Keratinocyte (primary cell): ENCODE measurements around the gene ADGRA1. TPM values are rescaled to one million over a fixed set of nuclear protein-coding genes. Genes with fewer than 3 reads are reported as not detected.

Source experiments
- DNase-seq: peaks from one replicate; pipeline ENCODE4 v3.0.0-alpha.2; 2011; ENCODE audit warnings: low read depth, missing footprints, low spot score
- FAIRE-seq: peaks from 2 replicates; lab custom pipeline; 2011; peaks lifted over from hg19 to GRCh38; lab: Jason Lieb, UNC
- H2AFZ ChIP-seq: 2 replicates; pipeline ENCODE4 v1.6.0; 2012; ENCODE audit warnings: low read length, control low read depth, inconsistent platforms; ENCODE audit not compliant: control insufficient read depth
- H3K27ac ChIP-seq: 2 replicates; pipeline ENCODE4 v1.5.1; 2011; ENCODE audit warnings: low read length; ENCODE audit not compliant: control insufficient read depth, insufficient read depth
- H3K27me3 ChIP-seq: 3 replicates; pipeline ENCODE4 v1.6.0; 2011; ENCODE audit warnings: low read length; ENCODE audit not compliant: control insufficient read depth, insufficient read depth; ENCODE audit errors: extremely low read depth
- H3K36me3 ChIP-seq, 2 experiments: 2 replicates in 1 of 2; 3 replicates in 1 of 2; pipeline ENCODE4 v1.5.1; 2011; ENCODE audit warnings: low read length in 2 of 2, mild to moderate bottlenecking in 1 of 2; ENCODE audit not compliant: control insufficient read depth in 2 of 2, insufficient read depth in 2 of 2; ENCODE audit errors: extremely low read depth in 1 of 2
- H3K4me1 ChIP-seq: 3 replicates; pipeline ENCODE4 v1.5.1; 2011; ENCODE audit warnings: low read length; ENCODE audit not compliant: control insufficient read depth, insufficient read depth; ENCODE audit errors: extremely low read depth
- H3K4me2 ChIP-seq: 3 replicates; pipeline ENCODE4 v1.6.0; 2011; ENCODE audit warnings: low read depth, low read length; ENCODE audit not compliant: control insufficient read depth, insufficient read depth; ENCODE audit errors: extremely low read depth
- H3K4me3 ChIP-seq, 3 experiments: fragments of 200-600 bp in 1 of 3; sonication (generic) in 1 of 3; 2 replicates in 2 of 3; 3 replicates in 1 of 3; pipeline ENCODE4 v1.5.1; 2011 to 2016; ENCODE audit warnings: low read length in 3 of 3, mild to moderate bottlenecking in 3 of 3, control low read depth in 2 of 3, inconsistent platforms in 1 of 3, low read depth in 1 of 3, mixed read lengths in 1 of 3, mixed run types in 1 of 3, moderate library complexity in 1 of 3; ENCODE audit not compliant: control insufficient read depth in 2 of 3, insufficient read depth in 2 of 3; ENCODE audit errors: extremely low read depth in 1 of 3
- H3K79me2 ChIP-seq: 2 replicates; pipeline ENCODE4 v1.6.0; 2012; ENCODE audit warnings: low read length; ENCODE audit not compliant: control insufficient read depth, insufficient read depth
- H3K9ac ChIP-seq: 3 replicates; pipeline ENCODE4 v1.6.0; 2011; ENCODE audit warnings: low read length; ENCODE audit not compliant: control insufficient read depth, insufficient read depth; ENCODE audit errors: extremely low read depth
- H3K9me1 ChIP-seq: 3 replicates; pipeline ENCODE4 v1.6.0; 2011; ENCODE audit warnings: low read length; ENCODE audit not compliant: control insufficient read depth, insufficient read depth; ENCODE audit errors: extremely low read depth
- H3K9me3 ChIP-seq: 2 replicates; pipeline ENCODE4 v1.5.1; 2012; ENCODE audit warnings: low read depth, low read length; ENCODE audit not compliant: control insufficient read depth
- H4K20me1 ChIP-seq: 3 replicates; pipeline ENCODE4 v1.6.0; 2011; ENCODE audit warnings: low read length; ENCODE audit not compliant: control insufficient read depth, insufficient read depth; ENCODE audit errors: extremely low read depth
- CTCF ChIP-seq, 3 experiments: IDR thresholded peaks in 1 of 3; conservative IDR thresholded peaks in 1 of 3; optimal IDR thresholded peaks in 1 of 3; 2 replicates in 2 of 3; 3 replicates in 1 of 3; pipeline versions ENCODE3 to v1.5.1; 2011; ENCODE audit warnings: low read length in 3 of 3, mild to moderate bottlenecking in 3 of 3, moderate library complexity in 2 of 3, control low read depth in 1 of 3, inconsistent platforms in 1 of 3; ENCODE audit not compliant: insufficient read depth in 2 of 3; ENCODE audit errors: extremely low read depth in 1 of 3
- EZH2 ChIP-seq: IDR thresholded peaks from one replicate; pipeline ENCODE4 v1.6.1; 2012; ENCODE audit warnings: inconsistent platforms, mild to moderate bottlenecking, low read length, moderate library complexity
- dilution Hi-C: fragments of 300-500 bp; cut with MboI; formaldehyde crosslinking; loops from one replicate; pipeline ENCODE4 v1.7.0; 2020; ENCODE audit warnings: low sequenced_read_pairs; ENCODE audit not compliant: extremely low pct_ligation_motif_present
- polyA plus RNA-seq, 5 experiments: library from polyadenylated mRNA; depleted of rRNA in 3 of 5; stranded (reverse) in 3 of 5; stranded (forward) in 1 of 5; unstranded in 1 of 5; fragments of >200 nt; gene quantifications; 1 replicate in 1 of 5; 2 replicates in 3 of 5; 3 replicates in 1 of 5; pipeline versions ENCODE4 v1.2.1 to v1.2.3, GENCODE V29; 2011 to 2012; ENCODE audit warnings: missing spikeins in 2 of 5, low read depth in 1 of 5, low replicate concordance in 1 of 5

Gene ADGRA1
- polyA plus RNA-seq, 1 donor (not counting 4 experiments of a cell fraction or from before 2014, with no cell fraction given) = not detected

DNA sequence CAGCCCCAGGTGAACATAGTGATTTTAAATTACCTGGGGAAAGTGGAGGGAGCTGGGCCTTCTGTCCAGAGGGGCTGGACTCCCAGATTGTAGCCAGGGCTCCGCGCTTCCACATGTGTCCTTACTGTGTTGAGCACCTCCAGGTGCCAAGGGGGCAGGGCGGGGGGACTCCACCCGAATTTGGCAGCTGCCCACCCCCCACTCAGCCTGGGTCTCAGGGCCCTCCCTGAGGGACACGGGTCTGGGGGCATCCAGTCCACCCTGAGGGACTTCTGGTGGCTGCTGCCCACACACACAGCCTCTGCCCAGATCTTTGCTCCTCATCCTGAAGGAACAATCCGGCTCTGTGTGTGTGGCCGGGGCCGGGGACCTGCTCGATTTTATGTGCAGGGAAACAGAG lies 28.2 kb upstream of the ADGRA1 start:
- Histone ChIP-seq H3K4me3 (no peak overlapping the region), H3K79me2 (no peaks in the 10 kb centered on the region), H3K36me3 (no peaks in the 10 kb centered on the region), H3K4me1 (no peaks in the 10 kb centered on the region), H2AFZ (no peak overlapping the region), H3K9me1 (no peaks in the 10 kb centered on the region), H3K9ac (no peak overlapping the region), H4K20me1 (no peaks in the 10 kb centered on the region), H3K27me3 (no peaks in the 10 kb centered on the region), H3K4me2 (no peak overlapping the region), H3K27ac (no peak overlapping the region), H3K9me3 (peaks cover 6% of the 10 kb centered on the region)
- dilution Hi-C loops = no loop called here
- no peak for DNase-seq
- TF ChIP-seq EZH2 (no peak), CTCF (optimal IDR thresholded peaks at IDR 0.05 in 1 of 3, IDR thresholded peaks at IDR 0.05 in 1 of 3, conservative IDR thresholded peaks at IDR 0.05 in 1 of 3; ENCODE audit: extremely low read depth in 1 of 3, insufficient read depth in 2 of 3, low read length in 3 of 3) (no peak)
- FAIRE-seq = no peak

DNA sequence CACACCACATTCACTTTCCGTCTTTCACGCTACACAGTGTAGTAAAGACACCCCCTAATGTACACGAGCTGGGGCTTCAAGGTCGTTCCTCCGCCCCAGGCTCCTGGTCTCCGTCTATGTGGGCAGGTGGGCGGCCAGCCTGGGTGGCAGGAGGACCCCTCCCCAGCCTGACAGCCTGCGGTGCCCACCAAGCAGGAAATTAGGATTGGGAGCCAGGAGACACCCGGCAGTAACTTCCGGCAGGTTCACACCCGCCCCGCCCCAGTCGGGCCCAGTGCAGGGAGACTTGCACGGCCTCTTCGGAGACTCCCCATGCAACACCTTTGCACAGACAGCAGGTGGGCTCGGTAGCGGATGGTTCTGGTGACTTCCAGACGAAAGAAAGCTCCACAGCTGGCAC lies 27.7 kb upstream of the ADGRA1 start:
- no peaks in the 10 kb centered on the region for H3K4me1 ChIP-seq
- H4K20me1 ChIP-seq = no peaks in the 10 kb centered on the region
- no peak overlapping the region for H3K9ac ChIP-seq
- no peak overlapping the region for H3K4me2 ChIP-seq
- no peaks in the 10 kb centered on the region for H3K36me3 ChIP-seq
- no peak overlapping the region for H2AFZ ChIP-seq
- H3K4me3 ChIP-seq = no peak overlapping the region
- no peak for DNase-seq
- TF ChIP-seq CTCF (optimal IDR thresholded peaks at IDR 0.05 in 1 of 3, IDR thresholded peaks at IDR 0.05 in 1 of 3, conservative IDR thresholded peaks at IDR 0.05 in 1 of 3; ENCODE audit: extremely low read depth in 1 of 3, insufficient read depth in 2 of 3, low read length in 3 of 3) (no peak), EZH2 (no peak)
- dilution Hi-C loops = no loop called here
- H3K9me3 ChIP-seq = peaks cover 6% of the 10 kb centered on the region
- H3K79me2 ChIP-seq = no peaks in the 10 kb centered on the region
- H3K27ac ChIP-seq = no peak overlapping the region
- H3K27me3 ChIP-seq = no peaks in the 10 kb centered on the region
- no peak for FAIRE-seq
- H3K9me1 ChIP-seq = no peaks in the 10 kb centered on the region
